Adipose tissue (tissue), 3 donors: ENCODE measurements around the gene CTTNBP2. TPM values are rescaled to one million over a fixed set of nuclear protein-coding genes. Genes with fewer than 3 reads are reported as not detected.

Source experiments
- H3K27ac ChIP-seq: one replicate; pipeline ENCODE4 v1.5.1; 2013; ENCODE audit warnings: low read depth, low read length
- WGBS, 3 donors: extraction: QIAGEN DNeasy Blood & Tissue Kit; methylation state at CpG; one replicate each; pipeline ENCODE4 v1.1.7; 2013; 5-methylcytosine and 5-hydroxymethylcytosine counted together
- polyA plus RNA-seq, 3 donors: library from polyadenylated mRNA; stranded (reverse); fragments of 200-250 nt; gene quantifications; one replicate each; pipeline ENCODE4 v1.2.3, GENCODE V29; 2013
- donor health status: healthy with polysubstance abuse.
- donor health status: Bipolar disorder and iron deficiency.
- donor health status: healthy.

CTTNBP2 gene
- polyA plus RNA-seq, 3 donors = 3.4 to 9.2 (median 3.4) TPM

- WGBS, 3 donors = 86 to 91% (median 90%) methylated on average over 1 of the region's 1 CpG
- H3K27ac ChIP-seq = no peak overlapping the region
These were observed 104.2 kb downstream of the CTTNBP2 start for GRCh38 chr7:117769085-117769484.

GRCh38 chr7:117767951-117768350, 105.3 kb downstream of the CTTNBP2 start:
- H3K27ac ChIP-seq = no peak overlapping the region

DNA sequence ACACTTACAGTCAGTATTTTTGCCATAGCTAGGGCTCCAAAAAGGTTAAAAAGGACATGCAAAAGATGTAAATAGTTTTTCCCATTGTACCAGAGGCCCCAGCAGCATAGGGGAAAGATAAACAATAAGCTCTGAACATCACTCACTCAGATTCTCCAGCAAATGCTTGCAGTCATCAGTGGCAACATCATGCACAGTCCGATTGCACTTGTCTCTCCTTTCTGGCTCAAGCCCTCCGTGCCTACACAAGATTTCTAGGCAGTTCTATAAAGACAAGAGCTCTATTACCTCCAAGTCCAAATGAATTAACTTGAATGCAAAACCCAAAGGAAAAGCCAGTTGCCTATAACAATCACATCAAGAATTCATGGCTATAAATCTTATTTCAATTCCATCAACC, 106.3 kb downstream of the CTTNBP2 start:
- no peak overlapping the region for H3K27ac ChIP-seq
- 88 to 90% (median 88%) methylated on average over 2 of the region's 2 CpGs for WGBS, 3 donors

- 54 to 62% (median 57%) methylated on average over 1 of the region's 1 CpG for WGBS, 3 donors
- H3K27ac ChIP-seq = no peak overlapping the region
These were observed 109.2 kb downstream of the CTTNBP2 start for GRCh38 chr7:117764031-117764430.

DNA sequence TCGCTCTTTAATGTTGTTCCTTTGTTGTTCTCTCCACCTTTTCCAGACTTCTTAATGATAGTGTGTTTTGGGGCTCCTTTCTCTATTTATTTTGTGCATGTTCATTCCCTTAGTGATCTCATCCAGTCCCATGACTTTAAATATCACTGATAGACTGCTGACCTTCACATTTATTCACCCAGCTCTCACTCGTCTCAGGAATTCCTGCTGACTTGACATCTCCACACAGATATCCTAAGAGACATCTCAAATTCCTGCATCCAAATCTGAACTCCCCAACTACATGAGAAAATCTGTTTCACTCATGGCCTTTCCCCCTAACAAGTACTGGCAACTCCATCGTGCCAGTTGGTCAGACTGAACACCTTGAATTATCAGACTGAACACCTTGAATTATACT, 111.2 kb downstream of the CTTNBP2 start:
- WGBS, 3 donors = 79 to 83% (median 81%) methylated on average over 3 of the region's 3 CpGs

DNA sequence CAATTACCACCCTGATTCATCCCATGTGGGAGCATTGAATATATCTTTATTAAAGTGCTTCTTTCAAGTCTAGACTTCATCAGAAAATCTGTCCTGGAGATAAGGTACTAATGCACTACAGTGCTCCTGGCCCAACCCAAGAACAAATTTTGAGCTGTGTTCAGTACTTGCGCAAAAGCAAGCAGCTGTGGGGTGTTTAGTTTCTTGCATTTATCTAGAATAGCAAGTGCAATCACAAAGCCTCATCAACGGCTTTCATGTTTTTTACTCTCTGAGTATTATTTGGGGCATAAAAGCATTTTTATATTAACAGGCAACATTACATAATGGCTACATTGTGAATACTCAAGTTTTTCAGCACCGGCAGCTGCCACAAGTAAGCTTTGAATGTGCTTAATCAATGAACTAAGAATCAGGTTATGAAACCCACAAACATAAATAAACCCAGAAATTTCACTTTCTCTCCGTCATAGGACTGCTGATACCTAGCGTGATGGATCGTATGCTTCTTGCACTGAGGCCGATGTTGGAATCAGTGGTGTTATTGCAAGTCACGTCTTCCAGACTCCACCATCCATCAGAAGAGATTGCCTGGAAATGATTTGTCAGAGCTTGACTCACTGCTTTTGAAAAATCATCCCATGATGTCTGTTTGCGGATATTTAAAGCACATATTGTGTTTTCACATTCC, 113.1 kb downstream of the CTTNBP2 start:
- H3K27ac ChIP-seq = no peak overlapping the region
- WGBS, 3 donors = 90 to 93% (median 92%) methylated on average over 9 of the region's 9 CpGs

More for the DNA sequence above, 111.2 kb downstream of the CTTNBP2 start:
- H3K27ac ChIP-seq = no peak overlapping the region

- no peak overlapping the region for H3K27ac ChIP-seq
- WGBS, 3 donors = 88 to 98% (median 93%) methylated on average over 4 of the region's 4 CpGs
These were observed 115.8 kb downstream of the CTTNBP2 start for GRCh38 chr7:117757440-117757839.

- WGBS, 3 donors = 67 to 90% (median 87%) methylated on average over 5 of the region's 5 CpGs
- H3K27ac ChIP-seq = no peak overlapping the region
These were observed 116.6 kb downstream of the CTTNBP2 start for GRCh38 chr7:117756586-117757085.

GRCh38 chr7:117755136-117755535, 118.1 kb downstream of the CTTNBP2 start:
- 59 to 88% (median 85%) methylated on average over 2 of the region's 2 CpGs for WGBS, 3 donors
- no peak overlapping the region for H3K27ac ChIP-seq

DNA sequence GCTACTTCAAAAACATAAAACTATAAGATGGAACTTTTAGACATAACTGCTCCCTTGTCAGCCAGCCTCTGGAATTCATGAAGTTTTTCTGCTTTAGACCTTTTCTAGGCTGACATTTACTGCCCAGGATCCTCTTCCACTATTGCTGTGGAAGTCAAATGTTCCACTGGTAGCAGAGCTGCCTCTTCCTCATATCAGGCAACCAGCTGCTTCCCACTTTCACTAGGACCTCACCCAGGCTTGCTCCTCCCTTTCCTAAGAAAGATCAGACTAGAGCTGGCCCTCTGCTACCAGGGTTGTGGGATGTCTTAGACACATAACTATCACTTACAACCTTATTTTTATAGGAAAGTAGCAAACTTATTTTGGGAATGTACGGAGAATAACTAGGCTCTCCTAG, 121.5 kb downstream of the CTTNBP2 start:
- WGBS, 3 donors = 82 to 100% (median 96%) methylated on average over 1 of the region's 1 CpG
- H3K27ac ChIP-seq = no peak overlapping the region

DNA sequence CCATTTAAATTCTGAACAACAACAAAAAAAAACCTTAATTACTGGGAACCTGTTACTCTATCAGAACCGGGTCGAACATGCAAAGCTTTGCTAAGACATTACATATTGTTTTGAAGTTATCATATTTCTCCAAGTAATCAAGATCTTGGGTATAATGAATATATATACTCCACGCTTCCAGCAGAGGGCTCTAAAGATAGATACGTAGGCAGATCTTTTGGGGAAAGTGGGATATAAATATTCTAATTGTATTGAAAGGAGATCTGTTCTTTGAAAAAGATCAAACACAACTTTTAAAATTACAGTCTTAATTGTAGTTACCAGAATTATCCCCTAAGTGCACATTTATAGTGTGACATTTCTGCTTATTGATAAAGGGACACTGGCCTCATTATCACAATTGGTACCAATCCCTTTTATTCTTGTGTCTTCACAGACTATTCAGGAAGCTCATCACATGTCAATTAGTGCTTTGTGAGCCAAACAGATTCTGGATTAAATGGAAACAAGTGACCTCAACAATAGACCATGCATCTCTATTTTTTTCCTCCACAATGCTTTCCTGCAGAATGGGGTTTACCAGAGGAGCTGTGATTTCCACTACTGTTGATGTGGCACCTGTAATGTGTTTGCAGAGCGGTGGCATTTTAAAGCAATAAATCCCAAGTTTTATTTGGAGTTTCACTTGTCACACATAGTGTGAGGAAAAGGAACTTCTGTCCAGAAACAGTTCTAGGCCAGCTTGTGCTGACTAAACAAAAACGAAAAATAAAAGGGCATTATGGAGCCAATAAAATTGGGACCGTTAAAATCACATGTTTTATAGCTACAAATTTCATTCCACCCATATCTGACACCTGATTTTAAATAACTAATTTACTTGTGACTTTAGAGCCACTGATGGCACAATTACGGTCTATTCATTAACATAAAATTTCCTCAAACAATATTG, 122.4 kb downstream of the CTTNBP2 start:
- WGBS, 3 donors = 47 to 51% (median 49%) methylated on average over 8 of the region's 8 CpGs
- H3K27ac ChIP-seq = no peak overlapping the region

- WGBS, 3 donors = 89 to 94% (median 92%) methylated on average over 4 of the region's 4 CpGs
These were observed 131.3 kb downstream of the CTTNBP2 start for GRCh38 chr7:117741962-117742361.

GRCh38 chr7:117739085-117739484, 134.2 kb downstream of the CTTNBP2 start:
- H3K27ac ChIP-seq = no peak overlapping the region
- WGBS, 3 donors = 66 to 78% (median 71%) methylated on average over 4 of the region's 4 CpGs

More at GRCh38 chr7:117741962-117742361, 131.3 kb downstream of the CTTNBP2 start:
- H3K27ac ChIP-seq = no peak overlapping the region

DNA sequence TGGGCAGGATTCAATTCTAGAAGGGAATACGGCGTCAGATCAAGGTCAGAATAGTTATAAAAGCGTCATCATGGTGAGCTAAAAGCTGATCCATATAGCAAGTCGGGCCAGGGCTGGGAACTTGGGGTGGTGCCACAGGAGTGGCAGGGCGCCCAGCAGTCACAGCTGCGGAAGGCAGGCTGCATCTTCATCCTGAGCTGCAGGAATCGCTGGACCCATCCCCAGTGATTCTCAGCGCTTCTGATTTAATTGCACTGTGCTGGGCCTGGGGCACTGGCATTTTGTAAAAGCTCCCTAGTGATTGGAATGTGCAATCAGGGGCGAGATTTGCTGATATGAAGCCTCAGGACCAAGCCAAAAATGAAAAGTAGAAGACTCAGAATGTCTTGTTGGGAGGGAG, 135.3 kb downstream of the CTTNBP2 start:
- H3K27ac ChIP-seq = no peak overlapping the region
- 81 to 93% (median 86%) methylated on average over 9 of the region's 9 CpGs for WGBS, 3 donors

DNA sequence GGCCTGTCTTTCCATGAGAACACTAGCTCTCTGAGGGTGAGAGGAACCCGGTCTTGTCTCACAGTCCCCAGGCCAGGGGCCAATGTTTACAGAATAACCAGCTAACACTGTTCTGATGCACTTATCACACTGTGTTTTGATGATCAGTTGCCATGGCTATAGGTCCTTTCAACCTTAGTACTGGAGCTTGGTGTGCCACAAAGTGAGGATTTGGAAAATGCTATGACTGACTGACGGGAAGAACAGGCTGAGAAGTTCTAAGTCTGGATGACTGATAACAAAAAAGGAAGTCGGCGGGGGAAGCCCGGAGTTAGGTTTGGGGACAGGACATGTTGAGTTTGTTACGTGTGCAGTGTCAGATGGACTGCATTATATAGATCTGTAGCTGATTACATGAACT, 141.8 kb downstream of the CTTNBP2 start:
- no peak overlapping the region for H3K27ac ChIP-seq
- WGBS, 3 donors = 56 to 78% (median 65%) methylated on average over 6 of the region's 6 CpGs

DNA sequence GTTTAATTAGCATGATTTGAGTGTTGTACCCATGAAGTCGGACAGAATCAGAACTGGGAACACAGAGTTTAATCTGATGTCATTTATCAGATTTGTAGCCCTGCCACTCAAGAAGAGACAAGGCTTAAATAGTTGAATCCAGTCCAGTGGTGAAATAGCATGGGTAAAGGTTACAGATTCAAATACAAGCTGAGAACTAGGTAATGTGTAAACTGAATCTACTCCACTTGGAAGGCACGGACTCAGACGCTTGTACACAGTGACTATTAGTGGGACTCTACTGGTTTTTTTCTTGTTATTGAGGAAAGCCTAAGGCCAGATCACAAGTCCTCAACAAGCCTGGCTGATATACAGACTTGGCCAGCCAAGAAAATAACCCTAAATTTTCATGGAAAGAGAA, 142.9 kb downstream of the CTTNBP2 start:
- no peak overlapping the region for H3K27ac ChIP-seq
- WGBS, 3 donors = 70 to 89% (median 83%) methylated on average over 3 of the region's 3 CpGs

DNA sequence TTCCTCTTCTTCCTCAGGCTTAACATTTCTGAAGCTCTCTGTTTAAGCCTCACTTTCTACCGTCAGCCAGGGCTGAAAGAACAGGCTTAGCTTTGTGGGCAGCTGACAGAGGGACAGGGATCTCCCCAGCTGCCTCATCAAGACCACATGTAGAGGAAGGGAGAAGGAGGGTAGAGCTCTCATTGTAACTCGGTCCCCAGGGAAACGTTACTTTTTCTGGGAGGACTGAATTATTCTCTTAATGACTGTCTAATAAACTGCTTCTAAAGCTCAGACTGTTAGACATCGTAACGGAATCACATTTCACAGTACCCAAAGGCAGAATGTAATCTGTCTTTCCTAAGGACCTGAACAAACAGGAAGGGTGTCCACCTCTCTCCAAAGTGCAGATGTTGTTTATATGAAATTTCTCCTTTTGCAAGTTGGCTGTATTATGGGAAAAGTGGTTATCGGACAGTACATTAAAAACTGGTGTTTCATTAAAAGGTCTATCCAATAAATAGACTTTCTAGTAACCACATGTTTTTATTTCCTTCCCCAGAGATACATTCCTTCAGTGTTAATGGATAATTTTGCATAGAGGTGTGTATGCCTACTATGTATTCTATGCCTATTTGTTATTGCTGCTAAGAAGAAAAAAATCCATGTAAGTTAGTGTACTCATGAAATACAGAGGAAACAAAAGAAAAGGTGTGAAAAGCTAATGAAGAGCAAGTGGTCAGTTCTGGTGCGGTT, 144.2 kb downstream of the CTTNBP2 start:
- no peak overlapping the region for H3K27ac ChIP-seq
- WGBS, 3 donors = 42 to 62% (median 50%) methylated on average over 7 of the region's 7 CpGs

GRCh38 chr7:117724898-117725297, 148.3 kb downstream of the CTTNBP2 start:
- 94 to 95% (median 94%) methylated on average over 3 of the region's 3 CpGs for WGBS, 3 donors
- no peak overlapping the region for H3K27ac ChIP-seq

- WGBS, 3 donors = 68 to 76% (median 74%) methylated on average over 3 of the region's 3 CpGs
- no peak overlapping the region for H3K27ac ChIP-seq
These were observed 153.9 kb downstream of the CTTNBP2 start for GRCh38 chr7:117719377-117719776.
